Parathyroid adenoma (tissue), 2 donors: Measurements from ENCODE around the gene CLSTN3.

Source experiments
- H2AFZ ChIP-seq: fragments of 300-600 bp; sonication (generic); one replicate; pipeline ENCODE4 v1.7.0; 2017; ENCODE audit warnings: antibody characterized with exemption, mild to moderate bottlenecking
- H3K27ac ChIP-seq: fragments of 300-600 bp; sonication (generic); one replicate; pipeline ENCODE4 v1.7.0; 2017
- H3K27me3 ChIP-seq: fragments of 300-600 bp; sonication (generic); one replicate; pipeline ENCODE4 v1.7.0; 2017; ENCODE audit warnings: low read length; ENCODE audit not compliant: control insufficient read depth, insufficient read depth
- H3K36me3 ChIP-seq: fragments of 300-600 bp; sonication (generic); one replicate; pipeline ENCODE4 v1.7.0; 2017; ENCODE audit warnings: low read length; ENCODE audit not compliant: control insufficient read depth, insufficient read depth
- H3K4me1 ChIP-seq: fragments of 300-600 bp; sonication (generic); one replicate; pipeline ENCODE4 v1.7.0; 2017; ENCODE audit warnings: control low read depth
- H3K4me2 ChIP-seq: fragments of 300-600 bp; sonication (generic); one replicate; pipeline ENCODE4 v1.7.0; 2017; ENCODE audit warnings: low read length
- H3K4me3 ChIP-seq: fragments of 300-600 bp; sonication (generic); one replicate; pipeline ENCODE4 v1.7.0; 2017; ENCODE audit warnings: low read depth, low read length
- H3K79me2 ChIP-seq: fragments of 300-600 bp; sonication (generic); one replicate; pipeline ENCODE4 v1.7.0; 2017; ENCODE audit warnings: control low read depth
- H3K9ac ChIP-seq: fragments of 300-600 bp; sonication (generic); one replicate; pipeline ENCODE4 v1.7.0; 2017; ENCODE audit warnings: mild to moderate bottlenecking
- H3K9me3 ChIP-seq: fragments of 300-600 bp; sonication (generic); one replicate; pipeline ENCODE4 v1.7.0; 2017; ENCODE audit warnings: low read length; ENCODE audit not compliant: control insufficient read depth
- CTCF ChIP-seq: fragments of 300-600 bp; sonication (generic); IDR thresholded peaks from one replicate; pipeline ENCODE4 v1.7.0; 2017; ENCODE audit warnings: antibody characterized with exemption, mild to moderate bottlenecking
- donor health status: primary hyperparathyroidism.

CLSTN3 gene

GRCh38 chr12:7090222-7090998 is 39.8 kb upstream of the CLSTN3 start:
- Histone ChIP-seq H3K4me1 (peaks cover 6% of the 10 kb centered on the region), H3K4me3 (no peak overlapping the region), H3K9ac (no peak overlapping the region), H3K9me3 (no peaks in the 10 kb centered on the region), H3K79me2 (no peaks in the 10 kb centered on the region), H3K27me3 (no peaks in the 10 kb centered on the region), H3K4me2 (no peak overlapping the region), H3K27ac (no peak overlapping the region), H2AFZ (no peak overlapping the region), H3K36me3 (no peaks in the 10 kb centered on the region)
- no peak for TF ChIP-seq CTCF

- Histone ChIP-seq H3K9ac (no peak overlapping the region), H3K27ac (no peak overlapping the region), H3K4me2 (no peak overlapping the region), H3K4me3 (no peak overlapping the region), H3K36me3 (no peaks in the 10 kb centered on the region), H3K79me2 (no peaks in the 10 kb centered on the region), H3K4me1 (peaks cover 6% of the 10 kb centered on the region), H3K27me3 (no peaks in the 10 kb centered on the region), H3K9me3 (no peaks in the 10 kb centered on the region), H2AFZ (no peak overlapping the region)
- TF ChIP-seq CTCF: no peak
Observed at GRCh38 chr12:7091171-7091570, 39.0 kb upstream of the CLSTN3 start.

- Histone ChIP-seq H3K27ac (peak overlapping the region; percentile 29), H3K27me3 (no peaks in the 10 kb centered on the region), H3K4me1 (peaks cover 6% of the 10 kb centered on the region), H2AFZ (peak overlapping the region; percentile 81), H3K9me3 (no peaks in the 10 kb centered on the region), H3K4me3 (peak overlapping the region; percentile 54), H3K36me3 (no peaks in the 10 kb centered on the region), H3K9ac (no peak overlapping the region), H3K4me2 (peak overlapping the region; percentile 75), H3K79me2 (no peaks in the 10 kb centered on the region)
- no peak for TF ChIP-seq CTCF
Observed at GRCh38 chr12:7091660-7092228, 38.4 kb upstream of the CLSTN3 start.

GRCh38 chr12:7092229-7092985 is 37.8 kb upstream of the CLSTN3 start, which contains the start of gene C1R:
Gene C1R (minus strand): TSS chr12:7092445. CDS start chr12:7092388, 57 bp downstream.
- H3K36me3 ChIP-seq: no peaks in the 10 kb centered on the region
- TF ChIP-seq CTCF: peak; percentile 89
- H3K4me3 ChIP-seq: peak within 1 kb of the TSS; percentile 54
- no peaks in the 10 kb centered on the region for H3K9me3 ChIP-seq
- H3K27ac ChIP-seq: peak within 1 kb of the TSS; percentile 29
- peaks cover 6% of the 10 kb centered on the region for H3K4me1 ChIP-seq
- peak within 1 kb of the TSS; percentile 81 for H2AFZ ChIP-seq
- no peaks in the 10 kb centered on the region for H3K27me3 ChIP-seq
- H3K9ac ChIP-seq: no peak within 1 kb of the TSS
- H3K4me2 ChIP-seq: peak within 1 kb of the TSS; percentile 75
- no peaks in the 10 kb centered on the region for H3K79me2 ChIP-seq
